NCI-H2107 treated with DMSO at 0.1 percent for 48 hours (cell line): Measurements from ENCODE around the gene PIN4.
"Not testable (repeated sequence)": the region's sequence is repeated elsewhere in the genome, so short reads cannot be mapped to it uniquely, and the experiment has no call there.

Source experiments
- DNase-seq: peaks from one replicate; lab custom pipeline; 2025; ENCODE audit not compliant: unreplicated experiment; lab: John Stamatoyannopoulos, UW

The PIN4 gene

DNA sequence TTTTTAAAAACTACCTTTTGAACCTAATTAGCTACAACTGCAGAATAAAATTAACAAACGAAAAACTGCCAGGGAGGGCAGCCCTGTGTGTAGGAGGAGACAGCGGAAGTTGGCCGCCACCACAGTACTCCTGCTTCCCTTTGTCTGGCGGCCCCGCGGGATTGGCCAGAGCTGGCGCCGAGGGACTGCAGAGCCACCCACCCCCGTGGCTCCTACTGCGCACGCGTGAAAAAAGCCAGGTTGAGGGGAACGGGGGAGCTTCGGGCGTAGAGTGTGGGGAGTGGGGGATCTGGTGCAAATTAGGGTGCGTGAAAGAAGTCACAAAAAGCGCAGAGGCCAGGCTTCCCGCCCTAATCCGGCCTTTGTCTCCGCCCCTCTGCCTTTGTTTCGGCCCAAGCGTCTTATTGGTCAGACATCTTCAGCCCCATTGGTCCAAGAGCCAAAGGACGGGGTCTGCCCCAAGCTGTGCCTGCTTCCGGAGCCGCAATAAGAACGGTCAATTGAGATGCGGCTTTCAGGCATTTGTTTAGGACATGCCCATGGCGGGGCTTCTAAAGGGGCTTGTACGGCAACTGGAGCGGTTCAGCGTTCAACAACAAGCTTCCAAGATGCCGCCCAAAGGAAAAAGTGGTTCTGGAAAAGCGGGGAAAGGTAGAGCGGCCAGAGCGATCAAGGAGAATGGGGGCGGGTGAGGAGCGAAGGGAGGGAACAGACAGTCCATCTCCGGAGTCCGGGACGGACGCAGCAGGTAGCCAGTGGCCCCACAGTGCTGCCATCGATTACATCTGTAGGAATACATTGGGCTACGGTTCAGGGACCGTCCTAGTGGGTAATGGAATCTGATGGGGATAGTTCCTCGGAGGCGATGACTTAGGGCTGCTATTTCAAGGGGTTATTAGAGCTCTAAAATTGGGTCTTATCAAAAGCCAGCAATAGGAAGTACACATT, at the start of gene PIN4:
TSS of gene PIN4 (plus strand) at position 580 of the 948 bp plus-strand sequence. CDS start at position 609, 29 bp downstream.
- DNase-seq, result peak; percentile 98

- DNase-seq, result no peak
Measured at GRCh38 chrX:72132456-72132855, 49.1 kb upstream of the PIN4 start.

DNA sequence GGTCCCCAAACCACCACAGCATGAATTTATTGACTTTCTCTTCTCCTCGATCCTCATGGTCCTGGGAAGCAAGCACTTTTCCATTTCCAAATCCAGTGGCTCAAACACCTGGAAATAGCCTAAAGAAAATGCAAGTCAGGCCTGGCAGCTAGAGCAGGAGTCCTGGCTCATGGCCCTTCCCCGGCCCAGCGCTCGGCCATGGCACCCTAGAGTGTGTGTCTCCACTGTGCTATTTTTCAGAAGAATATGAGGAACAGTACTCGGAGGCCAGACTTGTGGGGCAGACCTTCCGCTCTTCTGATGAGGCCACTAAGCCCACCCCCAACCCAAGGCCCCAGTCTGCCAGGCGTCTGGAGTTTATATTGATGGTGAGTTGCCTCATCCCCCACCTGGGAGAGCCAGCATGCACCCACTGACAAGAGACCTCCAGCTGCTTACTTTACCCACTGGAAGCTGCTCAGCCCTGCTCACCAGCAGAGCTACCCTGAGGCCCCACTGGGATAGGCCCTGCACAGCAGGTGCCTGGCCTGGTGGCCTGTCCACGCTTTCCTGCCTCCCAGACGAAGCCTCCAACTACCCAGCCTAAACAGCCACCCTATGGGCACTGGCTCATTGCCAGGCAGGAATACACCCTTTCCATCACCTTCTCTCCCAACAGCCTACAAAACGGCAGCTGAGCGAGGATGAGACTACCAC, 47.6 kb upstream of the PIN4 start:
- no peak for DNase-seq

- no peak for DNase-seq
Measured at GRCh38 chrX:72137846-72138495, 43.6 kb upstream of the PIN4 start.

GRCh38 chrX:72139538-72139937, 42.0 kb upstream of the PIN4 start:
- no peak for DNase-seq

GRCh38 chrX:72141372-72142004, 40.1 kb upstream of the PIN4 start:
- no peak for DNase-seq

DNA sequence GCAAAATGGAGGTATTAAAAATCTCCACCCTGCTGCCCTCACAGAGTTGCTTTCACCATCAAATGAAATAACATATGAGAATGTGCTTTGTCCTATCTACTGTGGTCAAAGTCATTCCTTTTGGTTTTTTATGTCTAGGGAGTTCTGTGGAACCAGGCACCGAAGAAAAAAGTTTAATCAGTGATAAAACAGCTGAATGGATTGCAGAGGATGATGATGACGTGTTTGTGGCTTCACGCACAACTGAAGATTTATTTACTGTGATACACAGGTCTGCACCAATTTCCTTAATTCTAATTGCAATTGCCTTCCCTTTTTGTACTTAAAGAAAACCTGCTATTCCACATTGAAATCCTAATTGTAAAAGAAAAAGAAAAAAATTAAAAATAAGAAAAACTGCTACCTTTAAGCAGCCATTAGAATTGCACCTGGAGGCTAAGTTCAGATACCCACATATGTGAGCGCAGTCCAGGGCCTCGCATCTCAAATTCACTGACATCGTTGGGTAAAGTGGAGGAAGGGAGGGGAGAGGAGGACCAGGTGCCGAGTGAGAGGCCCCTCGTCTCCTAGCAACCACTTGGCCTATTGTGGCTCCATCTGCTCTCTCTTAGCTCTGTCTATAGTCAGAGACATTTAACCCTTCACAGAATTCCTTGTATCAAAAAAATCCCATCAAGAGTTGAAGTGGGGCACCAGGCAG, 39.3 kb upstream of the PIN4 start:
- peak; percentile 97 for DNase-seq

DNA sequence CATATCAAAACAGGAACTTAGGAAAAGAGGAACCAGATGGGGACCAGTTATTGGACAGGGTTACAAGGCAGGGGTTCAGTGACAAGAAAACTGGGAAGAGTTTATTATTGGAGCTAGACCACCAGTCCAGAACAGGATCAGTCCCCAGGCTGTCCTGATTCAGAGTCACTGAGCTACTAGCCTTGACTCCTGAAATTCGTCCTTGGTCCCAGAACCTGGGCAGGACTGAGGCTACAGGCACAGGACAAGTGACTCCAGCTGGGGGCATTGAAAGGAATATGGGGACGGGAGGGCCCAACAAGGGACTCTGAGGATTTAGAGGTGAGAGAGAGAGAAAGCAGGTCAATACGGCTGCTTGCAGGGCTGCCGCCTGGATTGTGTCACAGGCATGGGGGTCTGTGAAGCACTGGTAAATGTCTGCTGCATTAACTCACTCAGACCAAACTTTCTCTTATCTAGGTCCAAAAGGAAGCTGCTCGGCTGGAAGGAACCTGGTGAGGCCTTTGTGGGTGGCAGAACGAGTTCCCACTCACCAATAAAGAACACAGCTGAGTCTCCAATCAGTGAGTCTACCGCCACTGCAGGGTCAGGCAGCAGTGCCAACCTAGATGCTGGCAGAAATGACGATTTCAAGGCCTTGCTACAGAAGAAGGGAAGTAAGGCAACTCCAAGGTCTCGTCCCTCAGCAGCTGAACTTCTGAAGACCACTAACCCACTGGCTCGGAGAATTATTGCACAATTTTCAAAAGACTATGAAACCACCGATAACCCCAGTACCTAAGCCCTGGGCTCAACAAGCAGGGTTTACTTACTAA, 38.6 kb upstream of the PIN4 start:
- DNase-seq, result no peak

DNA sequence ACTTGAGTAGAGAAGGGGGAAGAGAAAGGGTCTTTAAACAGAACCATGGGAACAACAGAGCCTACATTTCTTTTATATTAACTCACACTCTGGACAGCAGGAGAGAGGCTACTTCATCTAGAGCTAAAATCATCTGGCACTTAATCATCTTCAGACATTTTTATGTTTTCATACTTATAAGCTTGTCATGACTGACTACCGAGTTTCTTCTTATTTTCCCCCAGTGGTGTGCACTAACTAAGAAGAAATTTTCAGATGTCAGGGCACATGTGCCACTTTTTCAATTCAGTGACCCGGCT, 38.0 kb upstream of the PIN4 start:
- no peak for DNase-seq

GRCh38 chrX:72145181-72145580, 36.4 kb upstream of the PIN4 start:
- no peak for DNase-seq

- no peak for DNase-seq
Measured at GRCh38 chrX:72146527-72146926, 35.0 kb upstream of the PIN4 start.

GRCh38 chrX:72158773-72159172, 22.8 kb upstream of the PIN4 start:
- no peak for DNase-seq

DNA sequence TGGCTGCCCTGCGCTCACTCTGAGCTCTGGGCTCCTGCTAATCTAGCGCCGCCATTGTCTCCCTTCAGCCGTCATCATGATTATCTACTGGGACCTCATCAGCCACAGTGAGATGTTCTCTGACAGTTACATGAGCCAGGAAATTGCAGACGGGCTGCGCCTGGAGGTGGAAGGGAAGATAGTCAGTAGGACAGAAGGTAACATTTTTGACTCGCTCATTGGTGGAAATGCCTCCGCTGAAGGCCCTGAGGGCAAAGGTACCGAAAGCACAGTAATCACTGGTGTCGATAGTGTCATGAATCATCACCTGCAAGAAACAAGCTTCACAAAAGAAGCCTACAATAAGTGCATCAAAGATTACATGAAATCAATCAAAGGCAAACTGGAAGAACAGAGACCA, 21.8 kb upstream of the PIN4 start:
- DNase-seq, result no peak

GRCh38 chrX:72165551-72165950, 16.0 kb upstream of the PIN4 start:
- DNase-seq, result no peak

GRCh38 chrX:72169008-72169728, 12.4 kb upstream of the PIN4 start:
- DNase-seq, result no peak

DNA sequence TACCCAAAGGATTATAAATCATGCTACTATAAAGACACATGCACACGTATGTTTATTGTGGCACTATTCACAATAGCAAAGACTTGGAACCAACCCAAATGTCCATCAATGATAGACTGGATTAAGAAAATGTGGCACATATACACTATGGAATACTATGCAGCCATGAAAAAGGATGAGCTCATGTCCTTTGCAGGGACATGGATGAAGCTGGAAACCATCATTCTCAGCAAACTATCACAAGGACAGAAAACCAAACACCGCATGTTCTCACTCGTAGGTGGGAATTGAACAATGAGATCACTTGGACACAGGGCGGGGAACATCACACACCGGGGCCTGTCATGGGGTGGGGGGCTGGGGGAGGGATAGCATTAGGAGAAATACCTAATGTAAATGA, 5.3 kb upstream of the PIN4 start:
- not testable (repeated sequence) for DNase-seq

- no peak for DNase-seq
Measured at GRCh38 chrX:72176981-72177380, 4.6 kb upstream of the PIN4 start.

DNA sequence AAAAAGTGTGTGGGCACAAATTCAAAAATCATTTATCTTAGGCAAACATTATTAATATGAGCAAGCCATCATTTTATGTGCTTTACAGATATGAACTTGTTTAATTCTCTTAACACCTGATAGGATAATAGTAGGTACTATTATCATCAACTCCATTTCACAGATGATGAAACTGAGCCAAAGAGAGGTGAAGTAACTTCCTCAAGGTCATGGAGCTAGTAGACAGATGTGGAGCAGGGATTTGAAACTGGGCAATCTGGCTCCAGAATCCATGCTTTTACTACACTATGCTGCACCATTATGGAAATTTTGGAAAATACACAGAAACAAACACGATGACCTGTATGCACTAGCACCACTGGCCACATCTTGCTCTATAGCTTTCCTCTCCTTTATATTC, 1.0 kb upstream of the PIN4 start:
- DNase-seq, result no peak

DNA sequence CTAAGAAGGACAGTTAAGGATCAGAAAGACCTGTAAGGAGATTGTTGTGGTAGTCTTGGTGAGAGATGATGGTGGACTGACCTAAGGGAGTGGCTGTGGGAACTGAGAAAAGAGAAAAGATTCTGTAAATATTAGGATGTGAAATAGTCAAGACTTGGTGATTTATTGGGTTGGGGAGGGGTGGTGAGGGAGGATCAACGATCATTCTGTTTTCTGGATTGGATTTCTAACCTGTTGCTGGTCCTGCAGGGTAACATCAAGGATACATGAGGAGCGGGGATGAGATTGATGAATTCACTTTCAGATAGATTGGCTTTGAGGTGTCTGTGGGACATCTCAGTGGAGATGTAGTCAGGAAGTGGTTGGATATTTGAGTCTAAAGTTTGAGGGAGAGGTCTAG, 1.4 kb downstream of the PIN4 start:
- DNase-seq, result no peak
